ENCODE measurements around the gene EIF1AX. TPM values are rescaled to one million over a fixed set of nuclear protein-coding genes. Genes with fewer than 3 reads are reported as not detected.

The EIF1AX gene
- polyA plus RNA-seq, 1 of the 3 experiments (the other 2 are of a cell fraction) = 18.2 TPM

Small RNA genes within 50 kb of the gene (small RNA-seq; reads per million reads assigned to genes)
- gene RF00493 (0 to 26.2 (median 4.8) reads per million in 7 experiments), gene RF00494 (0 reads per million in 7 experiments)

Other genes starting within 250 kb of the EIF1AX start
- gene BCLAF3, start 150.8 kb downstream of the EIF1AX start, polyA plus RNA-seq (2012; rRNA removed) = 1.1 and 1.5 TPM in 2 replicates
- gene MAP7D2, start 24.9 kb downstream of the EIF1AX start, polyA plus RNA-seq (2012; rRNA removed) = 1.0 and 2.7 TPM in 2 replicates
- 14.3 and 20.8 TPM in 2 replicates for gene RPS6KA3, start 125.1 kb upstream of the EIF1AX start, polyA plus RNA-seq (2012; rRNA removed)